Hematopoietic multipotent progenitor cell treated with erythropoietin and hydrocortisone succinate and interleukin-3 and kit ligand, for 8 days (in vitro differentiated cells): Measurements from ENCODE around the gene HHATL.

ENCODE experiments used
- DNase-seq: peaks from one replicate; pipeline ENCODE4 v3.0.0-alpha.2; 2015

The HHATL gene

DNA sequence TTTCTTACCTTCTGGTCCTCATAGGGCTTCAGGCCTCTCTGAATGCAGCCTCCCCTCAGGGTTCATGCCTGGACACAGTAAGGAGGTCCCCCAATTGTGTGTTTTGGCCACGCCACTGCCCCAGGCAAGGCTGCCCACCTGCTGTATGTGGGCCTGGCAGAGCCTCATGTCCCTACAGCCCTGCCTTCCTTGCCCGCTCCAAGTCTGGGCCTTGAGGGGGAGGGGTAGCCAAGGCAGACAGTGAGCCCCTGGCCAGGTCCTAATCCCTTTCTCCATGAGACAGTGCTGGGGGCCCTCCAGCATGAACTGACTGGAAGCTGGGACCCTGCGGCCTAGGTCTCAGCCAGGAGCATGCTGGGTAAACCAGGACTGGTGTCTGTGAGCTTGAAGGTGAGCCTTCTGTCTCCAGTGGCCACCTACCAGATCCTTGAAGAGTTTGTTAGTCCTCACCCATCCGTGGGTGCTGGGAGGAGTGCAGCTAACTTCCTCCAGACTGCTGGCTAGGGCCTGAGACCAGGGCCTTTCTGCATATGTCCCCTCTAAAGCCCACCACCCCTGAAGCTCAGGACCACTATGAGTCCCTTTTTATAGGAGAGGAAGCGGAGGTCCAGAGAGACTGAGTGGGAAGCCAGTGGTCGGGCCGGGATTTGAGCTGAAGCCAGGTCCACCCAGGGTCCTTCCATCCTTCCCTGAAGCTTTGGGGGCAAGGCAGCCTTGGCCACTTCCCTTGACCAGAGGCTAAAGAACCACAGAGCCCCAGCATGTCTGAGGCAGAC, 40.4 kb downstream of the HHATL start:
- DNase-seq = no peak

DNA sequence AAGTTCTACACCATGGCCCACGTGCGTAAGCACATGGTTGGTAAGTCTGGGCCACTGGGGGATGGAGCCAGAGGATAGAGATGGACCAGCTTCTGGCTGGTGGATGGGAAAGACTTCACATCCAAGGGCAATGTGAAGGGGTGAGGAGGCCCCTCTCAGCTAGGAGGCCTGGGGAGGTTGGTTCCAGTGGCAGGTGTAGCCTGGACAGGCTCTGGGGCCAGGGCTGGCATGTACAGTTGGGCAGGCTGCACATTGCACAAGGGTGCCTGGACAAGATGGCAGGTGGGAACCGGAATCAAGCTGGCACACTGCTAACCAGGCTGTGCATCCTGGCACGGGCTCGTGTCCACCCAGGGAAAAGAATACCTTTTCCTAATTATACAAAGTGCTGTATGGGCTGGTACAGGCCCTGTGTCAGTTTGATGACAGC, 41.0 kb downstream of the HHATL start:
- no peak for DNase-seq

DNA sequence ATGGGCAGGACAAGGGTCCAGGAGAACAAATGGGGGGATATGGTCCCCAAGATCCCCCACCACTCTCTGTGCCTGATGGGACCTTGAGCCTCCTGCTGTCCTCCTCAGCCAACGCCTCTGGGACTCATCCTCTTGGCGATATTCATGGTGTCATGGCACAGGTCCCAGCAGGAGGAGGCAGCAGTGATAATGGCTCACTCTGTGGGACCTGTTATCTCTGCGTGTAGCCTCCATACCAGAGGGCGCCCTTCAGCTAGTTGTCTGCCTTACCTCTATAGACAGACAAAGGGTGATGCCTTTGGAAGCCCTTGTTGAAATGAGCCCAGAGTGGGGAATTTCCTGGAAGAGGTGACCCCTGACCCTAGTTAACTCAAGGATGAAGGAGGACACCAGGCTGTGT, 41.7 kb downstream of the HHATL start:
- DNase-seq = peak; percentile 73

DNA sequence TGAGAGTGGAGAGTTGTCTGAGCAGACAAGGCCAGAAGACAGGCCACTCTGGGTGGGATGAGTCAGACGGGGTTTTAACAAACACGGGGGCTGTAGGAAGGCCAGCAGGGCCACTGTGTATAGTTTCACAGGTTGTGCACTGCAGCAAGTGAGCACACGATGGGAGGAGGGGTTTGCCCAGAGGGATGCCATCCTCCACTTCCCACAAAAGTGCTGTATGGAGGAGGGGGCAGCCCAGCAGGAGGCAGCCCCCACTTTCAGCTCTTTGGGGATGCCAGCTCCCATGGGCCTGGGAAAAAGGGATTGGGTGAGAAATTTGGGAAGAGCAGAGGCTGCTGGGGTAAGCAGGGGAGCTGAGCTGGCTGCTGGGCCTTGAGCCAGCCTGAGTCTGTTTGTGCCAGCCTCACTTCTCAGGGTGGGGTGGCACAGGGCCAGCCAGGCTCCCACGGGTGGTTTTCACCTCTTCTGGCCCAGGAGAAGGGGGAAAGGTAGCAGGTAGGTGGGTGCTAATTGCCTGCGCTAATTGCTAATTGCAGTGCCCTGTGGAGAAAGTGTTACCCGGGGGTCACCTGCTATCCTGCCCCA, 42.4 kb downstream of the HHATL start:
- DNase-seq = no peak

DNA sequence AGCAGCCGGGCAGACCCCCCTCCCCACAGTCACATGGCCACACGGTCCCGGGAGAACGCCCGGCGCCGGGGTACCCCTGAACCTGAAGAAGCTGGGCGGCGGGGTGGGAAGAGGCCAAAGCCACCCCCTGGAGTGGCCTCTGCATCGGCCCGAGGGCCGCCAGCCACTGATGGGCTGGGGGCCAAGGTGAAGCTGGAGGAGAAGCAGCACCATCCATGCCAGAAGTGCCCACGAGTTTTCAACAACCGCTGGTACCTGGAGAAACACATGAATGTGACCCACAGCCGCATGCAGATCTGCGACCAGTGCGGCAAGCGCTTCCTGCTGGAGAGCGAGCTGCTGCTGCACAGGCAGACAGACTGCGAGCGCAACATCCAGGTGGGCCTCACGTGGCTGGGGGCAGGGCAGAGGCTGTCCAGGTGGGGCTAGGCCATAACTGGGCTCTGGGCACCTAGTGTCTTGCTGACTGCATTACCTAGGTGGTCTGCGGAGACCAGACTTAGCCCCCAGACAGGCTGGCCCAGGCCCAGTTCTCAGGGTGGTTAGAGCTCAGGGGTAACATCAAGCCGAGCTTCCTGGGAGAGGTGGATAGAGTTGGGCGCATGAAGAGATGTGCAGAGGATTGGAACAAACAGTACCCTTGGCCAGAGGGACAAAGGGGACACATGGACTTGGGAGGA, 43.0 kb downstream of the HHATL start:
- DNase-seq = no peak

DNA sequence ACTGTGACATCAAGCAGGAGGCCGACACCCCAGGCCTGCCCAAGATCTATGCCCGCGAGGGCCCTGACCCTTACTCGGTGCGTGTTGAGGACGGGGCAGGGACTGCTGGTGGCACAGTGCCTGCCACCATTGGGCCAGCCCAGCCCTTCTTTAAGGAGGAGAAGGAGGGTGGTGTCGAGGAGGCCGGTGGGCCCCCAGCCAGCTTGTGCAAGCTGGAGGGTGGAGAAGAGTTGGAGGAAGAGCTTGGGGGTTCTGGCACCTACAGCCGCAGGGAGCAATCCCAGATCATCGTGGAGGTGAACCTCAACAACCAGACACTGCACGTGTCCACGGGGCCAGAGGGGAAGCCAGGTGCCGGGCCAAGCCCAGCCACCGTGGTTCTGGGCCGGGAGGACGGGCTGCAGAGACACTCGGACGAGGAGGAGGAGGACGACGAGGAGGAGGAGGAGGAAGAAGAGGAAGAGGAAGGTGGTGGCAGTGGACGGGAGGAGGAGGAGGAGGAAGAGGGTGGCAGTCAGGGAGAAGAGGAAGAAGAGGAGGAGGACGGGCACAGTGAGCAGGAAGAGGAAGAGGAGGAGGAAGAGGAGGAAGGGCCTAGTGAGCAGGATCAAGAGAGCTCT, 43.7 kb downstream of the HHATL start:
- no peak for DNase-seq

DNA sequence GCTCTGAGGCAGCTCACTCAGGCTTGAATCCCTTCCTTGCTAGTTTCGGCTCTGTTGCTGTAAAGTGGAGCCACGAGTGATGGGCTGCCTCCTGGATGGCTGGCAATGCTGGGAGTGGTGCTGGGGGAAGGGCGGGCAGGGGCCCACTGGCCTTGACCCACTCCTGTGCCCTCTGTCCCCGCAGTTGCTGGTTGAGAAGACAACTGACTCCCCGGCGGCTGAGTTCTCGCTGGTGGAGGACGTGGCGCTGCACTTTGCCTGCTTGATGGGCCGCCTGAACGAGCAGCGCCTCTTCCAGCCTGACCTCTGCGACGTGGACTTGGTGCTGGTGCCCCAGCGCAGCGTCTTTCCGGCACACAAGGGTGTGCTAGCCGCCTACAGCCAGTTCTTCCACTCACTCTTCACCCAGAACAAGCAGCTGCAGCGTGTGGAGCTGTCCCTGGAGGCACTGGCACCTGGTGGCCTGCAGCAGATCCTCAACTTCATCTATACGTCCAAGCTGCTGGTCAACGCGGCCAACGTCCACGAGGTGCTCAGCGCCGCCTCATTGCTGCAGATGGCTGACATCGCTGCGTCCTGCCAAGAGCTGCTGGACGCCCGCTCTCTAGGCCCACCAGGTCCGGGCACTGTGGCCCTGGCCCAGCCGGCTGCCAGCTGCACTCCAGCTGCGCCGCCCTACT, 44.4 kb downstream of the HHATL start:
- no peak for DNase-seq

DNA sequence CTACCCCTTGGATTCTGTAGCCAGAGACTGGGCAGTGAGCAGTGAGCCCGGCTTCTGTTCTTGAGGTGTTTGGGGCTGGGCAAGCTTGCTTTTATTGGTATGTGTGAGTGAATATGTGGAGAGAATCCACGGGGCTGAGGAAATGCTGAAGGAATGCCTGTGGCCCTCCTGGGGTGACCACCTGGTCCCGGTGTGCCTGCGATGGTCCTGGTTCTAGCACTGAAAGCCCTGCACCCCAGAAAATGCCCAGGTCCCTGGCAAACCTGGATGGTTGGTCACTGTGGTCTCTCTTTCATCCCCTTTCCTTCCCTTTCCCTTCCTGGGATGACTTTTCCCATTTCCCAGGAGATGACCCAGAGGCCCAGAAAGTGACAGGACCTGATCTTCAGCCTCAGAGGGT, 44.9 kb downstream of the HHATL start:
- no peak for DNase-seq

DNA sequence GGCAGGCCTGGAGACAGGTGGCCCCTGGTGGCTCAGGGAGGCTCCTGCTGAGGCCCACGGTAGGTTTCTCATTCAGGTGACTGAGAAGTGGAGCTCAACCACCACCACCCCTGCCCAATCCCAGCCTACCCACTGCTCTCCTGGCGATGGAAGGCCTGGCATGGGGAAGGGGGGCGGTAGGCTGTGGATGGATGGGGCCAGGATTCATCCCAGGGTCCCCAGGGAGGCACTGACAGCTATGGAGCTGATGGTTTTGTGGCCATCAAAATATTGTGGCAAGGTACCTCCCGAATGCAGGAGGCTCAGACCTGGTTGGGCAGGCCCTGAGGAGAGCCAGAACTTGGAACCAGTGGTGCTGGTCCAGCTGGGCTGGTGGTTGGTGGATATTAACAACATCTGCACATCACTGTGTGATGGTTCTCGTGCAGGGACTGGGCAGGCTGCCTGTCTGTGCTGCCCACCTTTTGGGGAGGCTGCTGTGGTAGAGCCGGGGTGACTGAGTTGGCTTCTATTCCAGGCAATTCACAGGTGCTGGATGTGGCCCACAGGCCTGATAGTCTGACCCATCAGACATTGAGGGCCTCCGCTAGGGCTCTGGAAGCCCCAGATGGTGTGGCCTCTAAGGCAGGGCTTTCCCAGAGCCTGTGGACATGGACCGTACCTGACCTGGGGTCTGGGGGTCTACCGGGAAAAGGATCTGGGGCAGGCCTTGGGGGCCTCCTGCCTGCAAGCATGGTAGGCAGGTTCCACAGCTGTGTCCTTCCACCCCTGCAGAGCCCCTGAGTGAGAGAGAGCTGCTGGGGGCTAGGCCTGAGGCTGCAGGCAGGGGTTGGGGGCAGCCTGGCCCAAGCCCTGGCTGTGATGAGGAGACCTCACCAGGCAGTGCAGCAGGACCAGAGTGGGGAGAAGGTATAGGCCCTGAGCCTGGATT, 45.7 kb downstream of the HHATL start:
- no peak for DNase-seq

DNA sequence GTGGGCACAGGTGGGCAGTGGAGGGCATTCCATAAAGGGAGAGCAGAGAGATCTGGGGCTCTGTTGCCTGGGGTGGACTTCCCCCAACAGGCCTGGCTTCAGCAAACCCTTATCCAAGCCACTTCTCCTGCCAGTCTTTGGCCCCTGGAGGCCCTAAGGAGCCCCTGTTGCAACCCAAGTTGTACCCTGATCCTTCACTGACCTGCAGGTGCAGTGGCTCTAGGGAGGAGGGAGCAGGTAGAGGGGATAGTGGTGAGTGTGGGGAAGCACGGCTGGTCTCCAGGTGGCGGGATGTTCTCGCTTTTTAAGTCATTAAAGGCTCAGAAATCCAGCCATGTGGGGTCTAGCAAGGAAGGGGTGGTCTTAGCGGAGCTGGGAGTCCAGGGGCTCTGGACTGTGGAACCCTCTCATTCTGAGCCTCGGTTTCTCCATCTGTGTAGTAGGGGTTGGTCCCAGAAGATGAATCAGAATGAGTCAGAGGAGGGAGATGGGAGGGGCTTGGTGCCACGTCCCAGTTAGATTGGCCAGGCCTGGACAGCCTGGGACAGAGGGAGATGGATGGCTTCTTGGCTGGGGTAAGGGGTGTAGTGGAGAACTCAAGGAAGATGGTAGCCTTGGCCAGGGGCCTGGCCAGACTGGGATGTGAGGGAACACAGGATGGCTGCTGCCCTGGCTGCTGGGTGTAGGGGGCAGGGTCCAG, 46.5 kb downstream of the HHATL start:
- DNase-seq = no peak

DNA sequence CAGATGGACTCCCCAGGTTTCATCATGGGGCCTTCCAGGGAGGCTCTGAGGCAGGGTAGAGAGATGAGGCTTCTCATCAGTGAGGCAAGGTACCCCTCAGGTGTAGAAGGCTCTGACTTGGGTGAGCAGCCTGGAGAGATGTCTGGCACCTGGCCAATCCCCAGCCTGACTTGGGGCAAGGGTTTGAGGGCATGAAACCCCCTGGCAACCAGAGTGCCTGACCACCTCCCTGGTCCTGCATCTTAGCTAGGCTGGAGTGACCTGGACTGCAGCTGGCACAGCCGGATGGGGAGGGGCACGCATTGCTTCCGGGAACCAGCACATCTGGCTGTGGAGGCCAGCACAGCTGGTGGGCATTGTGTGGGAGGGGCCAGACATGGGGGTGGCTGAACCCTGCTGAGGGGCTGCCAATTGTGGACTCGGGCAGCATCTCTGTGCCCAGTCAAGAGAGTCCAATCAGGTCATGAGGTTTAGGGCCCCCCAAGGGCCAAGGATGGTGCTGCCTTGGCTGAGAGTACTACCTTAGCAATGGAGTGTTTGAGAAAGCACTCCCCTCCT, 47.2 kb downstream of the HHATL start:
- no peak for DNase-seq

DNA sequence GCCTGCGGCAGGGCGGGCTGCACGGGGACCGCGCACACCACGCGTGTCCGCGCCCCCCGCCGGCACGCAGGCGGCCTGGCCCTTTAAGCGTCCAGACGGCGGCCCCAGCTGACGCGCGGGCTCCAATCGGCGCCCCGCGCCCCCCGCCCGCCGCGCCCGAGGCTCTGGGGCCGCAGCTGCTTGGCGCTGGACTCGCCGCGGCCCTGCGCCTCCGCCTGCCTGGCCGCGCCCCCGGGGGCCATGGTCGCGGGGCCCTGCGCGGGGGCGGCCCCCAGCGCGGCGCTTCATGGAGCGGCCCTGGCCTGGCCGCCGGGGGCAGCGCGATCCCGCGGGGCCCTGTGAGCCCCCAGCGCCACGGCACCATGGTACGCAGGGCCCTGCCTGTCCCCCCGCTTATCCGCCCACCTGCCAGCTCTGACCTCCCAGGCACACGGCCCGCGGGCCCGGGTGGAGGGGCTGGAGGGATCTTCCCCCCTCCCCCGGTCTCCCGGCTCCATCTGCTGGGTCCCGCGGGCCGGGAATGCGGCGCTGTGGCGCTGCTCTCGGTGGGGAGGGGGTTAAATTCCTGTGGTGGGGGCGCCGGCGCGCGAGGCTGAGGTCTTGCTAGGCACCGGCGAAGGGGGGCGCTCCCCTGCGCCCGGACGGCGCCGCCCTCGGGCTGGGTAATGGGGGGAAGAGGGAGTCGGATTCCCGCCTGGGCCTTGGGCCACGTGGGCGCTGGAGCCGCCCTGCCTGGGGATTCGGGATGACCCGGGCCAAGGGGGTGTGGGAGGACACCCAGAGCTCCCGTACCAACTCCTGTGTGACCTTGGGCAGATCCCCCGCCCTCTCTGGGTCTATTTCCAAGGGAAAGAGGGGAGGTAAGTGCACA, 48.0 kb downstream of the HHATL start:
- DNase-seq = no peak

DNA sequence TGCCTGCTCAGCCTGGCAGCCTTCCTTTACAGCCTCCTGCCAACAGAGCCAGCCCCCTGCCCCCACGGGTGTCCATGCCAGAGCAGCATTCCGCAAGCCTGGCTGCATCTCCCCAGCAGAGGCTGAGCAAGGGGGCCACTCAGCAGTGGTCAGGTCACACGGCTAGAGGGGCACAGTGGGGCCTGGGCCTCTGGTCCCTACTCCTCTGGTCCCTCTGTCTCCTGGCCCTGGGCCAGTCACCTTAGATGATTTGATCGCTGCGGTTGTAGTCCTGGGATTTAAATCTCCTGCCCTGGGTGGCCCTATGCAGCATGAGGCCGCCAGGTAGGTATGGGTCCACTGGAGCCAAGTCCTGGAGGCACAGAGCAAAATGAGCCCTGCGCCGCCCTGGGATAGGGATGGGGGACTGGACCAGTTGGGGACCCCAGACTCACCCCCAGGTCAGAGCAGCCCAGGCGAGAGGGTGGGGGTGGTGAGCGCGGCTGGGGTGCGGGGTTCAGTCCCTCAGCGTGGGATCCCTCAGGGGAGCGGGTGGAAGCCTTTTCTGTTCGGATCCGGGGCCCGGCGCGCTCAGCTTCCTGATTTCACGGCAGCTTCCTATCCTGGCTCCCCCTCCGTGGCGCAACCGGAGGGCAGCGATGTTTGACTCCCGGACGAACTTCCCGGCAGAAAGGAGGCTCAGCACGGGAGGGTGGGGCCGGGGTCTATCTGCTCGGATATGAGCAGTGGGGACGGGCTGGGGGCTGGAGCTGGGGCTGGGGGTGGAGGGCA, 48.9 kb downstream of the HHATL start, which contains the start of gene ZBTB47:
TSS of gene ZBTB47 (plus strand) at position 138 of the 771 bp plus-strand sequence. CDS start 4,659 bp downstream, outside the sequence.
- DNase-seq = no peak

DNA sequence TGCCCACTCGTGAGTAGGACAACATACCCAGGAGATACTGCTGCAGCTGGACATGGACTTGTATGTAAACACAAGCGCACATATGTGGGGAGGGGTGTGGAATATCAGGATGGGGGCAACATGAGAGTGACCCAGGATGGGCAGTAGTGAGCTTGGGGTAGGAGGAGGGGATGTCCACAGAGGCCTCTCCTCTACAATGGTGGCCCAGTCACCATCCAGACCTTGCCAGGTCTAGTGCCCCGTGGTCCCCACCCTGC, 49.4 kb downstream of the HHATL start:
- DNase-seq = no peak

DNA sequence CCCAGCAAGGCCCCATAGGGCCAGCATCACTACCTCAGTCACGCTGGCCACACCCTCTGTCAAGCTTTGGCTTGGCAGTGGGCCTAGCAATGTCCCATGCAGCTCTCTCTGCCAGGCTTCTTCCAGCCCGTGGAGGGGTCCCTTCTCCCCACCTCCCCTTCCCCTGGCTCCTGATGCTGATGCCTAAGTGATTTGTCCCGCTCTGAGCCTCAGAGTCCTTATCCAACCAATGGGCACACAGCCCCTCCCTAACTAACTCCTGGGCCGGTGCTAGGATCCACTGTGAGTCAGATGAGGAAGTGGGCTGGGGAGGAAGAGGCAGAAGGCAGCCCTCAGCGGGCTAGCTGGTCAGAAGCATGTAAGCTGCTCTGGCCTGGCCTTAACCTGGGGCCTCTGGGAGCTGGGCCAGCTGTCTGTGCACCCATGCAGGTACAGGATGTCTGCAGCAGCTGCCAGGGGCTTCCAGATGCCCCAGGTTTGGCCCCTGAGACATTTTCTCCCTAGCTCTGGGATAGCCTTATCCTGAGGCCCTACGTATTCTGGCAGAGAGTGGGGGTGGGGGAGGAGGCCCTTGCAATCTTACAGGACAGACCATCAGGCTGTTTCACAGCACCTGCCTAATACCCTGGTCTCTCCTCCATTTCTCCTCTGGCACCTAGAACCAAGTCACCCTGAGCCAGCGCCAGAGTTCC, 49.8 kb downstream of the HHATL start:
- DNase-seq = peak; percentile 59

DNA sequence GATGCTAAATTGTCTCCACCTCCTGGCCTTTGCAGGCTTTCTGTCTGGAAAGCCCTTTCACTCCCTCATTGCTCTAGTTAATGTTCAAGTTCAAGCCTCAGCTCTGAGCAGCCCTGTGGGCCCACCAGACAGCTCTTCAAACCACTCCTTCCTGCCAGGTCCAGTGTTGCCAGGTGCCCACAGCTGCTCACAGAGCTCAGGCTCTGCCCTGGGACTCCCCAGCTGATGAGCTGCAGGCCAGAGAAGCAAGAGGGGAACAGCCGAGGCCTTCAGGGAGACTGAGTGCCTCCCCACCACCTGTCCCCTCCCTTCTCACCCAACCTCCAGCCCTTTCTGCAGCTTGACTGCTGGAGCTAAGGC, 50.4 kb downstream of the HHATL start:
- no peak for DNase-seq

DNA sequence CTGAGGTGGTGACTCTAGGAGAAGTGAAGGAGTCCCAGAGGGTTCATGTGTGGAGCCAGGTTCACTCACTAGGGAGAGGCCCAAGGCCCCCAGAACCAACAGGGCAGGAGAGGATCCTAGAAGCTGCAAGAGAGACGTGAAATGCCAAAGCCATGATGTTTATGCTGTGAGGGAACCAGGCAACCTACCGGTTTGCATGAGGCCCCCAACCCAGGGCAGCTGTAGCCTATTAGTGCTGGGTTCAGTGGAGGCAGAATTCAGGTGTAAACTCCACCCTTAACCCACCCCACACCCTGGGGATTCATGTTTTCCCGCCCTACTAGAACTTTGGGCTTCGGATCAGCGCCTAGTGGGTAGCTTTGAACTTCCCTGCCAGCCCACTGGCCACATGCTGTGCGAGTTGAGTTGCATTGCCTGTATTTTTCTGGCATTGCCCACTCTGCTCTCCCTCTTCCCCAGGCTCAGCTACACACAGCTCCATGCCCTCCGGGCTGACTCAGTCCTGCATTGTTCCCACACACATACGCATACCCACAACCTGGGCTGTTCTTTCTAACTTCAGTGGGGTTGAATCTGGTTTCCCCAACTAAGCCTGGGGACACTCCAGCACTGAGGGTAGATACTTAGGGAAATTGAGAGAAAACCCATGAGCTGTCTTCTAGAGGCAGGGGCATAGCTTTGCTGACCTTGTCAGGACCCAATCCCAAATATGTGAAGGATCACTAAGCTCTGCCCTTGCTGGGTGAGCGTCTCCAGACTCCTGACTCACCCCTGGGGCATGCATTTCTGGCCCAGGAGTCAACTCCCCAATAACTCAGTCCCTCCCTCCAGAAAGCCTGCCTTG, 51.1 kb downstream of the HHATL start:
- no peak for DNase-seq

DNA sequence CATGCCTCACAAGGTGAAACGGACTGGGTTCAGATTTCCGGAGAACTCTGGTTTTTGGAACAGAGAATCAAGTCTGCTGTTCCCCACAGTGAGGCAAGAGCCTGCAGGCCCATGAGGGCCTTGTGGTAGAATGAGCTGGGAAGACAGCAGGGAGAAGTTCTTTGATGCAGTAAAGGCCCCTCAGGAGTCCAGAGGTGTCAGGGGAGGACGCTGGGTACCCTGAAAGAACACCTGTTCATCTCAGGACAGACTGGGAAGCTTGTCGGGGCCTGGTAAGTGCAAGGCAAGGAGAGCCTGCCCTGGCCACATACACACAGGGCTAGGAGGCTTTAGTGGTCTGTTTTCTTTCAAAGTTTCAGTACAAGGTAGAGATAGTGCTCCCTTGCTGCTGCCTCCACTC, 52.8 kb downstream of the HHATL start:
- no peak for DNase-seq
